Activated CD4-positive, alpha-beta T cell treated with anti-CD3 and anti-CD28 coated beads, Interleukin-2, amount 50 U/mL, for 16 hours (primary cell): ENCODE measurements around the gene GALNT18.

Source experiments
- DNase-seq: peaks from one replicate; pipeline ENCODE4 v3.0.0-alpha.2; 2020

Gene GALNT18

GRCh38 chr11:11525283-11525682, 96.5 kb downstream of the GALNT18 start:
- DNase-seq, result no peak

- no peak for DNase-seq
Measured at GRCh38 chr11:11524436-11525061, 97.3 kb downstream of the GALNT18 start.

- no peak for DNase-seq
Measured at GRCh38 chr11:11522591-11522990, 99.2 kb downstream of the GALNT18 start.

- DNase-seq, result no peak
Measured at GRCh38 chr11:11521306-11522002, 100.4 kb downstream of the GALNT18 start.

- DNase-seq, result no peak
Measured at GRCh38 chr11:11520231-11521015, 101.4 kb downstream of the GALNT18 start.

GRCh38 chr11:11519184-11519583, 102.6 kb downstream of the GALNT18 start:
- DNase-seq, result no peak

GRCh38 chr11:11514246-11514645, 107.6 kb downstream of the GALNT18 start:
- DNase-seq, result no peak

- no peak for DNase-seq
Measured at GRCh38 chr11:11513422-11513821, 108.4 kb downstream of the GALNT18 start.

GRCh38 chr11:11512929-11513328, 108.9 kb downstream of the GALNT18 start:
- DNase-seq, result no peak

GRCh38 chr11:11512502-11512901, 109.3 kb downstream of the GALNT18 start:
- no peak for DNase-seq

- DNase-seq, result no peak
Measured at GRCh38 chr11:11512090-11512489, 109.7 kb downstream of the GALNT18 start.

GRCh38 chr11:11510939-11511338, 110.9 kb downstream of the GALNT18 start:
- DNase-seq, result no peak

GRCh38 chr11:11505692-11506091, 116.1 kb downstream of the GALNT18 start:
- no peak for DNase-seq

GRCh38 chr11:11505190-11505589, 116.6 kb downstream of the GALNT18 start:
- DNase-seq, result no peak

- no peak for DNase-seq
Measured at GRCh38 chr11:11504071-11504470, 117.7 kb downstream of the GALNT18 start.

GRCh38 chr11:11502263-11502861, 119.4 kb downstream of the GALNT18 start:
- no peak for DNase-seq

- no peak for DNase-seq
Measured at GRCh38 chr11:11501546-11502262, 120.1 kb downstream of the GALNT18 start.

- DNase-seq, result no peak
Measured at GRCh38 chr11:11500744-11501487, 120.9 kb downstream of the GALNT18 start.

- DNase-seq, result no peak
Measured at GRCh38 chr11:11499300-11499699, 122.5 kb downstream of the GALNT18 start.

GRCh38 chr11:11498195-11498594, 123.6 kb downstream of the GALNT18 start:
- no peak for DNase-seq

GRCh38 chr11:11496879-11497278, 124.9 kb downstream of the GALNT18 start:
- DNase-seq, result no peak

GRCh38 chr11:11494348-11494747, 127.5 kb downstream of the GALNT18 start:
- no peak for DNase-seq
